Right lobe of liver (tissue), 4 donors: Measurements from ENCODE around the gene EIF4G3.
"Not testable (repeated sequence)": the region's sequence is repeated elsewhere in the genome, so short reads cannot be mapped to it uniquely, and the experiment has no call there.

ENCODE experiments used
- CTCF ChIP-seq, 4 donors: fragments of 200-600 bp in 3 of 4; fragments of 450-650 bp in 1 of 4; IDR thresholded peaks; one replicate each; pipeline versions ENCODE4 v1.5.1 to v1.8.0; 2016 to 2022; ENCODE audit warnings: antibody characterized with exemption in 4 of 4, mild to moderate bottlenecking in 2 of 4
- POLR2A ChIP-seq: fragments of 450-650 bp; IDR thresholded peaks from one replicate; pipeline ENCODE4 v1.6.1; 2017; ENCODE audit warnings: antibody characterized with exemption, mild to moderate bottlenecking
- donor health status: DM: no; HTN: no; CAD: no.
- donor health status: DM: no; HTN: no; CAD: no.
- donor health status: DM: no; HTN: yes; CAD: no.

GRCh38 chr1:21190771-21191170 lies 14.1 kb upstream of the EIF4G3 start:
- TF ChIP-seq CTCF (IDR thresholded peaks at IDR 0.05); POLR2A: not testable (repeated sequence)
